ENCODE measurements around the gene MYO7B. TPM values are rescaled to one million over a fixed set of nuclear protein-coding genes. Genes with fewer than 3 reads are reported as not detected.

Gene MYO7B
- total RNA-seq, 1 donor from 2014 or later, result not detected

GRCh38 chr2:127573771-127574170 is 38.3 kb downstream of the MYO7B start:
- DNase-seq (ENCODE audit: low read depth), result no peak
- Histone ChIP-seq H3K4me3 (ENCODE audit: low read depth, low read length) (no peak overlapping the region), H3K27me3 (ENCODE audit: control insufficient read depth, insufficient read depth, low read length) (peaks cover 2% of the 10 kb centered on the region), H3K36me3 (ENCODE audit: control insufficient read depth, insufficient read depth, low read length) (no peaks in the 10 kb centered on the region)
- FAIRE-seq, result no peak
- TF ChIP-seq CTCF (IDR thresholded peaks at IDR 0.05; ENCODE audit: insufficient read depth, low read length, severe bottlenecking), result no peak

- peaks cover 4% of the 10 kb centered on the region for H3K27me3 ChIP-seq (ENCODE audit: control insufficient read depth, insufficient read depth, low read length)
- no peak overlapping the region for H3K4me3 ChIP-seq (ENCODE audit: low read depth, low read length)
- FAIRE-seq, result no peak
- no peaks in the 10 kb centered on the region for H3K36me3 ChIP-seq (ENCODE audit: control insufficient read depth, insufficient read depth, low read length)
- no peak for TF ChIP-seq CTCF (IDR thresholded peaks at IDR 0.05; ENCODE audit: insufficient read depth, low read length, severe bottlenecking)
- no peak for DNase-seq (ENCODE audit: low read depth)
Measured at GRCh38 chr2:127574656-127575055, 39.2 kb downstream of the MYO7B start.

GRCh38 chr2:127575185-127575765 is 39.8 kb downstream of the MYO7B start:
- peaks cover 4% of the 10 kb centered on the region for H3K27me3 ChIP-seq (ENCODE audit: control insufficient read depth, insufficient read depth, low read length)
- no peak for FAIRE-seq
- no peak for TF ChIP-seq CTCF (IDR thresholded peaks at IDR 0.05; ENCODE audit: insufficient read depth, low read length, severe bottlenecking)

GRCh38 chr2:127575941-127576432 is 40.5 kb downstream of the MYO7B start:
- no peak for TF ChIP-seq CTCF (IDR thresholded peaks at IDR 0.05; ENCODE audit: insufficient read depth, low read length, severe bottlenecking)
- Histone ChIP-seq H3K27me3 (ENCODE audit: control insufficient read depth, insufficient read depth, low read length) (peaks cover 4% of the 10 kb centered on the region), H3K36me3 (ENCODE audit: control insufficient read depth, insufficient read depth, low read length) (no peaks in the 10 kb centered on the region), H3K4me3 (ENCODE audit: low read depth, low read length) (no peak overlapping the region)
- FAIRE-seq, result no peak
- DNase-seq (ENCODE audit: low read depth), result no peak

More at GRCh38 chr2:127575185-127575765, 39.8 kb downstream of the MYO7B start:
- DNase-seq (ENCODE audit: low read depth), result no peak
- Histone ChIP-seq H3K36me3 (ENCODE audit: control insufficient read depth, insufficient read depth, low read length) (no peaks in the 10 kb centered on the region), H3K4me3 (ENCODE audit: low read depth, low read length) (no peak overlapping the region)

- no peak overlapping the region for H3K4me3 ChIP-seq (ENCODE audit: low read depth, low read length)
- FAIRE-seq (no peak), DNase-seq (ENCODE audit: low read depth) (no peak)
- H3K27me3 ChIP-seq (ENCODE audit: control insufficient read depth, insufficient read depth, low read length), result peaks cover 4% of the 10 kb centered on the region
- no peak for TF ChIP-seq CTCF (IDR thresholded peaks at IDR 0.05; ENCODE audit: insufficient read depth, low read length, severe bottlenecking)
- H3K36me3 ChIP-seq (ENCODE audit: control insufficient read depth, insufficient read depth, low read length), result no peaks in the 10 kb centered on the region
Measured at GRCh38 chr2:127576433-127577207, 41.1 kb downstream of the MYO7B start.
